Spleen (tissue), 7 donors: ENCODE data around the gene AGMO.

Experiments used
- POLR2A ChIP-seq, 3 donors: fragments of 450-650 bp; IDR thresholded peaks; one replicate each; pipeline ENCODE4 v1.5.1; 2017; ENCODE audit warnings: antibody characterized with exemption in 3 of 3, mild to moderate bottlenecking in 1 of 3
- POLR2AphosphoS5 ChIP-seq, 3 donors: sonication (generic); formaldehyde crosslinking; IDR thresholded peaks; one replicate each; pipeline ENCODE4 v1.5.1; 2017; ENCODE audit warnings: antibody characterized with exemption in 3 of 3
- TF ChIP-seq, protein P1 (sequence below), 11 experiments: fragments of 200-600 bp in 7 of 11; fragments of 450-650 bp in 4 of 11; sonication (generic) in 4 of 11; IDR thresholded peaks in 8 of 11; conservative IDR thresholded peaks in 3 of 11; 1 replicate in 7 of 11; 2 replicates in 4 of 11; pipeline versions ENCODE4 v1.4.0 to v1.8.0; 2016 to 2021; ENCODE audit warnings: antibody characterized with exemption in 11 of 11, inconsistent platforms in 4 of 11, mild to moderate bottlenecking in 1 of 11
- donor health status: DM: no; HTN: no; CAD: no; lungs with moderate emphysema.
- donor health status: DM: no; HTN: no; CAD: no.
- donor health status: DM: no; HTN: no; CAD: no.

DNA sequence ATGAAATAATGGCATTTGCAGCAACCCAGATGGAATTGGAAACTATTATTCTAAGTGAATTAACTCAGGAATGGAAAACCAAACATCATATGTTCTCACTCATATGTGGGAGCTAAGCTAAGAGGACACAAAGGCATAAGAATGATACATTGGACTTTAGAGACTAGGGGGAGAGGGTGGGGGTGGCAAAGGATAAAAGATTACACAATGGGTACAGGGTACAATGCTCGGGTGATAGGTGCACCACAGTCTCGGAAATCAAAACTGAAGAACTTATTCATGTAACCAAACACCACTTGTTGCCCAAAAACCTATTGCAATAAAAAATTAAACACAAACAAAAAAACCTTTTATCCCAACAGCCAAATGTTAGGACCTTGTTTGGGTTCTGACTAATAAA lies 17.8 kb downstream of the AGMO start:
- no peak for TF ChIP-seq POLR2A (IDR thresholded peaks at IDR 0.05)
- no peak for TF ChIP-seq POLR2AphosphoS5 (IDR thresholded peaks at IDR 0.05)
- TF ChIP-seq, protein P1, sequence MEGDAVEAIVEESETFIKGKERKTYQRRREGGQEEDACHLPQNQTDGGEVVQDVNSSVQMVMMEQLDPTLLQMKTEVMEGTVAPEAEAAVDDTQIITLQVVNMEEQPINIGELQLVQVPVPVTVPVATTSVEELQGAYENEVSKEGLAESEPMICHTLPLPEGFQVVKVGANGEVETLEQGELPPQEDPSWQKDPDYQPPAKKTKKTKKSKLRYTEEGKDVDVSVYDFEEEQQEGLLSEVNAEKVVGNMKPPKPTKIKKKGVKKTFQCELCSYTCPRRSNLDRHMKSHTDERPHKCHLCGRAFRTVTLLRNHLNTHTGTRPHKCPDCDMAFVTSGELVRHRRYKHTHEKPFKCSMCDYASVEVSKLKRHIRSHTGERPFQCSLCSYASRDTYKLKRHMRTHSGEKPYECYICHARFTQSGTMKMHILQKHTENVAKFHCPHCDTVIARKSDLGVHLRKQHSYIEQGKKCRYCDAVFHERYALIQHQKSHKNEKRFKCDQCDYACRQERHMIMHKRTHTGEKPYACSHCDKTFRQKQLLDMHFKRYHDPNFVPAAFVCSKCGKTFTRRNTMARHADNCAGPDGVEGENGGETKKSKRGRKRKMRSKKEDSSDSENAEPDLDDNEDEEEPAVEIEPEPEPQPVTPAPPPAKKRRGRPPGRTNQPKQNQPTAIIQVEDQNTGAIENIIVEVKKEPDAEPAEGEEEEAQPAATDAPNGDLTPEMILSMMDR (IDR thresholded peaks at IDR 0.05 in 8 of 11, conservative IDR thresholded peaks at IDR 0.05 in 3 of 11): no peak
